LNCaP clone FGC (cell line): ENCODE results near the gene BICC1.

ENCODE experiments used
- DNase-seq: peaks from one replicate; pipeline ENCODE4 v3.0.0-alpha.2; 2011; ENCODE audit warnings: low read depth
- H3K4me3 ChIP-seq: 2 replicates; pipeline ENCODE4 v1.5.1; 2011; ENCODE audit warnings: mild to moderate bottlenecking, low read depth, low read length, control low read depth
- TF ChIP-seq, protein P1 (sequence below): IDR thresholded peaks from 2 replicates; pipeline ENCODE4 v1.5.1; 2012; ENCODE audit warnings: mild to moderate bottlenecking; ENCODE audit not compliant: control insufficient read depth, insufficient read depth; ENCODE audit errors: extremely low read depth

BICC1 gene

GRCh38 chr10:58660575-58661255 is 148.0 kb downstream of the BICC1 start:
- DNase-seq, result no peak
- TF ChIP-seq, protein P1, sequence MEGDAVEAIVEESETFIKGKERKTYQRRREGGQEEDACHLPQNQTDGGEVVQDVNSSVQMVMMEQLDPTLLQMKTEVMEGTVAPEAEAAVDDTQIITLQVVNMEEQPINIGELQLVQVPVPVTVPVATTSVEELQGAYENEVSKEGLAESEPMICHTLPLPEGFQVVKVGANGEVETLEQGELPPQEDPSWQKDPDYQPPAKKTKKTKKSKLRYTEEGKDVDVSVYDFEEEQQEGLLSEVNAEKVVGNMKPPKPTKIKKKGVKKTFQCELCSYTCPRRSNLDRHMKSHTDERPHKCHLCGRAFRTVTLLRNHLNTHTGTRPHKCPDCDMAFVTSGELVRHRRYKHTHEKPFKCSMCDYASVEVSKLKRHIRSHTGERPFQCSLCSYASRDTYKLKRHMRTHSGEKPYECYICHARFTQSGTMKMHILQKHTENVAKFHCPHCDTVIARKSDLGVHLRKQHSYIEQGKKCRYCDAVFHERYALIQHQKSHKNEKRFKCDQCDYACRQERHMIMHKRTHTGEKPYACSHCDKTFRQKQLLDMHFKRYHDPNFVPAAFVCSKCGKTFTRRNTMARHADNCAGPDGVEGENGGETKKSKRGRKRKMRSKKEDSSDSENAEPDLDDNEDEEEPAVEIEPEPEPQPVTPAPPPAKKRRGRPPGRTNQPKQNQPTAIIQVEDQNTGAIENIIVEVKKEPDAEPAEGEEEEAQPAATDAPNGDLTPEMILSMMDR, result no peak
- H3K4me3 ChIP-seq, result no peak overlapping the region

DNA sequence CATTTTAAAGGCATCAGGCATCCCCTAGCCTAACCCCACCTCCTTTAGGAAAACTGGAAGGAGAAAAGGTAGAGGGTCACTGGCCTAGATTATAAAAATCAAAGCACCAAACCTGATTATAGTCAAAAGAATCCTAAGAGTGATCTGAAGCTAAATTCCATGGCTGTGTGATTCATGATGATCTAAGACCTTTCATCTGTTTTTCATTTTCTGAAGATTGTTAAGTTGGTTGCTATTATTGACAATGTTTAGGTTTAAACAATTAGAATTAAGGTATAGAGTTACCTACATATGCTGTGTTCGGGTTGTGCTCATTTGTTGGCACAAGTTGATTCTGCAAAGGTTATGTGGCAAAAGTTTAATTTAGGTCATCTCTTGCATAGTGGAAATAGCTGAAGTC is 148.7 kb downstream of the BICC1 start:
- H3K4me3 ChIP-seq, result no peak overlapping the region
- no peak for DNase-seq
- TF ChIP-seq, protein P1, result no peak

DNA sequence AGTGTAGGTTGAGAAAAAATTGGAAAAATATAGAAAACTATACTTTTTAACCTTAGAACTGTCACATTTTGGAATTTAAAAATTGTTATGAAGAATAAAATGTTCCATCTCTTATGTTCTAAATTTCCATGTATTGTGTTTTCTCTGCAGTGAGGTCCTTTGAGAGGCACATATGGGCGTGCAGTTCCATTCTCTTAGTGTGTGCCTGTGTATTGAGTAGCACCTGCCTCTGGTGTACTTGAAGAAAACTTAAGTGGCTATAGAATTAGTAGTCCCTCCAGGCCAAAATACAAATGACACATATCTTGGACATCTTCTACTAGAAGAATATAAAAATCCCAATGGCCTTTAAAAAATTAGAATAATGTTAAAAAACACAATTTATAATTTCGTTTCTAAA is 149.2 kb downstream of the BICC1 start:
- no peak for DNase-seq
- TF ChIP-seq, protein P1, result no peak

GRCh38 chr10:58662314-58662713 is 149.6 kb downstream of the BICC1 start:
- TF ChIP-seq, protein P1, result no peak
- DNase-seq, result no peak
- no peak overlapping the region for H3K4me3 ChIP-seq

More for the DNA sequence above, 149.2 kb downstream of the BICC1 start:
- no peak overlapping the region for H3K4me3 ChIP-seq

GRCh38 chr10:58665361-58665760 is 152.7 kb downstream of the BICC1 start:
- no peak for DNase-seq
- no peak overlapping the region for H3K4me3 ChIP-seq
- TF ChIP-seq, protein P1, result no peak

GRCh38 chr10:58666024-58666423 is 153.4 kb downstream of the BICC1 start:
- no peak for DNase-seq
- TF ChIP-seq, protein P1, result no peak
- no peak overlapping the region for H3K4me3 ChIP-seq
